Activated CD4-positive, CD25-positive, alpha-beta regulatory T cell treated with anti-CD3 and anti-CD28 coated beads, Interleukin-2, amount 50 U/mL, for 24 hours (primary cell): Measurements from ENCODE around the gene ENPP6.
"Not testable (repeated sequence)": the region's sequence is repeated elsewhere in the genome, so short reads cannot be mapped to it uniquely, and the experiment has no call there.

Experiments used
- ATAC-seq, 2 donors: fragments of 150-1000 bp; cut with Tn5 transposase; one replicate each; pipeline ENCODE4 v1.10.0; 2021; ENCODE audit warnings: mild to moderate bottlenecking in 1 of 2, moderate library complexity in 1 of 2

Gene ENPP6

GRCh38 chr4:184051262-184051661, 166.4 kb downstream of the ENPP6 start:
- not testable (repeated sequence) for ATAC-seq

- no peak for ATAC-seq
Measured at GRCh38 chr4:184046148-184046547, 171.5 kb downstream of the ENPP6 start.

- no peak for ATAC-seq
Measured at GRCh38 chr4:184041156-184041555, 176.5 kb downstream of the ENPP6 start.

GRCh38 chr4:184039963-184040383, 177.7 kb downstream of the ENPP6 start:
- no peak for ATAC-seq
